ENCODE results near the gene PAFAH2. TPM values are rescaled to one million over a fixed set of nuclear protein-coding genes. Genes with fewer than 3 reads are reported as not detected.

PAFAH2 gene
- total RNA-seq, 1 experiment from 2014 or later, result 13.0 TPM

DNA sequence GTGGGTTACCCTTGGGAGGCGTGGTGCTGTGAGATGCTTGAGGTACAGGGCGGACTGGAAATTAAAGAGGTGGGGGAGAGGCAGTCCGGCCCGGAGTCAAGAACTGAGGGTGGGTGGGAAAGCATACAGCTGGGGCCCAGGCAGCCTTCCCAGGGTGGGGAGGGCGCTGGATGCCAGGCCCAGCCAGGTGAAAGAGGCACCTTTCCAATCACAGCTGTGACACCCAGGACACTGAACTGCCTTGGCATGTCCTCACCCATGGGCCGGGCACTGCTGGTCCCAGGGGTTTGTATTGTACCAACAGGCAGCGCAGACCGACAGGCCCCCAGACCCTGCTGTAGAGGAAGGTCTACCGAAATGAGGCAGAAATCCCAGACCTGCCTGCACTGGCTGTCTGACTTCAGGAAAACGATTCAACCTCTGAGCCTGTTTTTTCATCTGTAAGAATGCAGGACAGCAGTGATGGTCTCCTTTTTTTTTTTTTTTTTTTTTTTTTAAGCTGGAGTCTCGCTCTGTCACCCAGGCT lies 39.0 kb upstream of the PAFAH2 start:
- no TSS peak for BruUV-seq (replicated peaks)
- ChIA-PET CTCF (interaction anchor here (0.7 to 3.8 kb wide), 13 partner anchors 8 to 380 kb away, joined by 3 to 60 read pairs (median 5); partner anchors contain the start of genes CEP85, SLC30A2 and ZNF593), RAD21 (ENCODE audit: low non-redundant PET in 1 of 2, low total read pairs in 2 of 2, uncharacterized antibody in 2 of 2, unreplicated experiment in 2 of 2) (interaction anchor here in 1 of 2 experiments (0.6 to 2.1 kb wide), 2 partner anchors 65 to 108 kb away, joined by 3 to 12 read pairs; no protein-coding TSS in a partner anchor), POLR2A (interaction anchor here (0.6 kb wide), 1 partner anchor 298 kb away, joined by 3 read pairs; no protein-coding TSS in a partner anchor)
- Histone ChIP-seq H3K4me2 (ENCODE audit: low read length) (peak overlapping the region; percentile 100), H3K9ac (ENCODE audit: low read length) (peak overlapping the region; percentile 86; the same call in 1 of the 2 replicates), H3K9me2 (ENCODE audit: insufficient read depth) (no peaks in the 10 kb centered on the region), H3K27me3 (ENCODE audit: insufficient read depth, low read length) (no peaks in the 10 kb centered on the region), H3K9me3 (ENCODE audit: control insufficient read depth in 1 of 2, insufficient read depth in 1 of 2, low read depth in 1 of 2, low read length in 2 of 2) (no peaks in the 10 kb centered on the region), H3K27ac (ENCODE audit: low read depth, low read length) (no peak overlapping the region), H3K79me2 (ENCODE audit: insufficient read depth, low read length) (no peaks in the 10 kb centered on the region), H3K4me1 (ENCODE audit: control insufficient read depth in 1 of 2, insufficient read depth in 2 of 2, low read length in 2 of 2) (peaks cover 11 to 27% of the 10 kb centered on the region in 2 experiments), H3K4me3 (replicated peaks in 1 of 2; ENCODE audit: low read depth in 1 of 2, low read length in 2 of 2) (peak overlapping the region; percentile 91 to 98; a peak in 3 of 4 replicates), H4K20me1 (ENCODE audit: insufficient read depth) (no peaks in the 10 kb centered on the region), H3K36me3 (ENCODE audit: control insufficient read depth in 1 of 2, insufficient read depth in 2 of 2, low read length in 2 of 2) (no peaks in the 10 kb centered on the region), H2AFZ (ENCODE audit: low read depth, low read length, poor library complexity, severe bottlenecking) (no peak overlapping the region)
- DNase-seq (ENCODE audit: low read depth, low spot score) (no peak), ATAC-seq (no peak)
- TF ChIP-seq POLR2AphosphoS5 (IDR thresholded peaks at IDR 0.05; ENCODE audit: low read depth, low read length) (no peak), POLR2A (IDR thresholded peaks at IDR 0.05; ENCODE audit: borderline replicate concordance, extremely low read depth, insufficient read depth, insufficient read length) (no peak), SRF (IDR thresholded peaks at IDR 0.05; ENCODE audit: low read depth) (no peak), FOSL1 (IDR thresholded peaks at IDR 0.05; ENCODE audit: low read depth) (no peak), SP1 (IDR thresholded peaks at IDR 0.05; ENCODE audit: low read depth) (no peak), EGR1 (IDR thresholded peaks at IDR 0.05; ENCODE audit: low read depth) (no peak), ZFX (IDR thresholded peaks at IDR 0.05) (no peak)
- TF ChIP-seq, protein P1, sequence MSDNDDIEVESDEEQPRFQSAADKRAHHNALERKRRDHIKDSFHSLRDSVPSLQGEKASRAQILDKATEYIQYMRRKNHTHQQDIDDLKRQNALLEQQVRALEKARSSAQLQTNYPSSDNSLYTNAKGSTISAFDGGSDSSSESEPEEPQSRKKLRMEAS (IDR thresholded peaks at IDR 0.05), result no peak
- TF ChIP-seq, protein P2, sequence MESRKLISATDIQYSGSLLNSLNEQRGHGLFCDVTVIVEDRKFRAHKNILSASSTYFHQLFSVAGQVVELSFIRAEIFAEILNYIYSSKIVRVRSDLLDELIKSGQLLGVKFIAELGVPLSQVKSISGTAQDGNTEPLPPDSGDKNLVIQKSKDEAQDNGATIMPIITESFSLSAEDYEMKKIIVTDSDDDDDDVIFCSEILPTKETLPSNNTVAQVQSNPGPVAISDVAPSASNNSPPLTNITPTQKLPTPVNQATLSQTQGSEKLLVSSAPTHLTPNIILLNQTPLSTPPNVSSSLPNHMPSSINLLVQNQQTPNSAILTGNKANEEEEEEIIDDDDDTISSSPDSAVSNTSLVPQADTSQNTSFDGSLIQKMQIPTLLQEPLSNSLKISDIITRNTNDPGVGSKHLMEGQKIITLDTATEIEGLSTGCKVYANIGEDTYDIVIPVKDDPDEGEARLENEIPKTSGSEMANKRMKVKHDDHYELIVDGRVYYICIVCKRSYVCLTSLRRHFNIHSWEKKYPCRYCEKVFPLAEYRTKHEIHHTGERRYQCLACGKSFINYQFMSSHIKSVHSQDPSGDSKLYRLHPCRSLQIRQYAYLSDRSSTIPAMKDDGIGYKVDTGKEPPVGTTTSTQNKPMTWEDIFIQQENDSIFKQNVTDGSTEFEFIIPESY (IDR thresholded peaks at IDR 0.05; ENCODE audit: extremely low read depth, insufficient replicate concordance, low read length), result no peak
- TF ChIP-seq, protein P3, sequence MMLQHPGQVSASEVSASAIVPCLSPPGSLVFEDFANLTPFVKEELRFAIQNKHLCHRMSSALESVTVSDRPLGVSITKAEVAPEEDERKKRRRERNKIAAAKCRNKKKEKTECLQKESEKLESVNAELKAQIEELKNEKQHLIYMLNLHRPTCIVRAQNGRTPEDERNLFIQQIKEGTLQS (IDR thresholded peaks at IDR 0.05), result no peak
- TF ChIP-seq, protein P4, sequence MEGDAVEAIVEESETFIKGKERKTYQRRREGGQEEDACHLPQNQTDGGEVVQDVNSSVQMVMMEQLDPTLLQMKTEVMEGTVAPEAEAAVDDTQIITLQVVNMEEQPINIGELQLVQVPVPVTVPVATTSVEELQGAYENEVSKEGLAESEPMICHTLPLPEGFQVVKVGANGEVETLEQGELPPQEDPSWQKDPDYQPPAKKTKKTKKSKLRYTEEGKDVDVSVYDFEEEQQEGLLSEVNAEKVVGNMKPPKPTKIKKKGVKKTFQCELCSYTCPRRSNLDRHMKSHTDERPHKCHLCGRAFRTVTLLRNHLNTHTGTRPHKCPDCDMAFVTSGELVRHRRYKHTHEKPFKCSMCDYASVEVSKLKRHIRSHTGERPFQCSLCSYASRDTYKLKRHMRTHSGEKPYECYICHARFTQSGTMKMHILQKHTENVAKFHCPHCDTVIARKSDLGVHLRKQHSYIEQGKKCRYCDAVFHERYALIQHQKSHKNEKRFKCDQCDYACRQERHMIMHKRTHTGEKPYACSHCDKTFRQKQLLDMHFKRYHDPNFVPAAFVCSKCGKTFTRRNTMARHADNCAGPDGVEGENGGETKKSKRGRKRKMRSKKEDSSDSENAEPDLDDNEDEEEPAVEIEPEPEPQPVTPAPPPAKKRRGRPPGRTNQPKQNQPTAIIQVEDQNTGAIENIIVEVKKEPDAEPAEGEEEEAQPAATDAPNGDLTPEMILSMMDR (IDR thresholded peaks at IDR 0.05 in 2 of 3, conservative IDR thresholded peaks at IDR 0.05 in 1 of 3; ENCODE audit: borderline replicate concordance in 1 of 3, insufficient read depth in 1 of 3, low read depth in 2 of 3, low read length in 2 of 3), result no peak
- intact Hi-C loops (cut with micrococcal nuclease), result loop anchor here (1.0 to 5.0 kb wide), 5 partner anchors 108 to 355 kb away; partner anchors contain the start of genes C1orf232 and ZNF593
